NCI-H460 (cell line): ENCODE data around the gene SDCCAG8. TPM values are rescaled to one million over a fixed set of nuclear protein-coding genes. Genes with fewer than 3 reads are reported as not detected.

Experiments used
- DNase-seq: peaks from one replicate; pipeline ENCODE4 v3.0.0-alpha.2; 2016; ENCODE audit warnings: low read depth; ENCODE audit errors: extremely low read depth
- total RNA-seq: library from RNA; depleted of rRNA; stranded (reverse); fragments of >200 nt; shearing (Covaris generic); gene quantifications from 2 replicates; pipeline ENCODE4 v1.2.3, GENCODE V29; 2014

SDCCAG8 gene
- total RNA-seq, 1 experiment from 2014 or later = 30.1 TPM

GRCh38 chr1:243379208-243379607 is 123.4 kb downstream of the SDCCAG8 start:
- no peak for DNase-seq

- no peak for DNase-seq
These were observed 123.9 kb downstream of the SDCCAG8 start for GRCh38 chr1:243379706-243380105.

GRCh38 chr1:243388276-243388675 is 132.4 kb downstream of the SDCCAG8 start:
- no peak for DNase-seq

GRCh38 chr1:243390162-243390791 is 134.4 kb downstream of the SDCCAG8 start:
- no peak for DNase-seq

- no peak for DNase-seq
These were observed 135.5 kb downstream of the SDCCAG8 start for GRCh38 chr1:243391355-243391754.

- no peak for DNase-seq
These were observed 137.3 kb downstream of the SDCCAG8 start for GRCh38 chr1:243393096-243393495.

- DNase-seq = no peak
These were observed 138.2 kb downstream of the SDCCAG8 start for GRCh38 chr1:243394066-243394465.

- DNase-seq = no peak
These were observed 139.0 kb downstream of the SDCCAG8 start for GRCh38 chr1:243394601-243395464.

GRCh38 chr1:243396424-243396823 is 140.6 kb downstream of the SDCCAG8 start:
- DNase-seq = no peak

GRCh38 chr1:243396876-243397275 is 141.0 kb downstream of the SDCCAG8 start:
- no peak for DNase-seq

- no peak for DNase-seq
These were observed 141.9 kb downstream of the SDCCAG8 start for GRCh38 chr1:243397613-243398321.

- no peak for DNase-seq
These were observed 143.8 kb downstream of the SDCCAG8 start for GRCh38 chr1:243399561-243400155.

- DNase-seq = no peak
These were observed 147.0 kb downstream of the SDCCAG8 start for GRCh38 chr1:243402868-243403267.

- DNase-seq = no peak
These were observed 150.6 kb downstream of the SDCCAG8 start for GRCh38 chr1:243406424-243406823.

GRCh38 chr1:243407284-243408018 is 151.6 kb downstream of the SDCCAG8 start:
- no peak for DNase-seq

GRCh38 chr1:243408479-243408878 is 152.6 kb downstream of the SDCCAG8 start:
- no peak for DNase-seq

GRCh38 chr1:243409284-243409683 is 153.4 kb downstream of the SDCCAG8 start:
- DNase-seq = no peak

- DNase-seq = no peak
These were observed 155.6 kb downstream of the SDCCAG8 start for GRCh38 chr1:243411472-243411871.

- no peak for DNase-seq
These were observed 157.8 kb downstream of the SDCCAG8 start for GRCh38 chr1:243413431-243414151.

- DNase-seq = no peak
These were observed 158.3 kb downstream of the SDCCAG8 start for GRCh38 chr1:243414152-243414494.
